Measurements from ENCODE around the gene EHMT1.

The EHMT1 gene

DNA sequence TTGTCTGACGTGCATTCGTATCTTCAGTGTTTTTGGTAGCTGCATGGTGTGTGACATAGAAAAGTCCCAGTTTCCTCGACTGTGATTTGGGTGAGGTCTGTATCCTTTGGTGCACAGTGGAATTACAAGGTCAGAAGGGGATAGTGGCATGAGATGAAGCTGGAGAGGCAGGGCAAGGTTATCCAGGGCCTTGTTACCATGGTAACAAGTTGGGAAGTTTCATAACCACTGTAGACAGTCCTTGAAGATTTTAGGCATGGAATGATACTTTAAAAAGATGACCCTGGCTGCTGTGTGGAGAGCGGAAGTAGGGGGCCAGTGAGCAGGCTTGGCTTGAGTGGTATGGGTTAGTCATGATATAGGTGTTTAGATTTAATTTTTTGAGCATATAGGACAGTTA is 11.9 kb downstream of the EHMT1 start:
- peak; percentile 39 for DNase-seq (ENCODE audit: low read depth)
- TF ChIP-seq, protein P1, sequence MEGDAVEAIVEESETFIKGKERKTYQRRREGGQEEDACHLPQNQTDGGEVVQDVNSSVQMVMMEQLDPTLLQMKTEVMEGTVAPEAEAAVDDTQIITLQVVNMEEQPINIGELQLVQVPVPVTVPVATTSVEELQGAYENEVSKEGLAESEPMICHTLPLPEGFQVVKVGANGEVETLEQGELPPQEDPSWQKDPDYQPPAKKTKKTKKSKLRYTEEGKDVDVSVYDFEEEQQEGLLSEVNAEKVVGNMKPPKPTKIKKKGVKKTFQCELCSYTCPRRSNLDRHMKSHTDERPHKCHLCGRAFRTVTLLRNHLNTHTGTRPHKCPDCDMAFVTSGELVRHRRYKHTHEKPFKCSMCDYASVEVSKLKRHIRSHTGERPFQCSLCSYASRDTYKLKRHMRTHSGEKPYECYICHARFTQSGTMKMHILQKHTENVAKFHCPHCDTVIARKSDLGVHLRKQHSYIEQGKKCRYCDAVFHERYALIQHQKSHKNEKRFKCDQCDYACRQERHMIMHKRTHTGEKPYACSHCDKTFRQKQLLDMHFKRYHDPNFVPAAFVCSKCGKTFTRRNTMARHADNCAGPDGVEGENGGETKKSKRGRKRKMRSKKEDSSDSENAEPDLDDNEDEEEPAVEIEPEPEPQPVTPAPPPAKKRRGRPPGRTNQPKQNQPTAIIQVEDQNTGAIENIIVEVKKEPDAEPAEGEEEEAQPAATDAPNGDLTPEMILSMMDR (conservative IDR thresholded peaks at IDR 0.05; ENCODE audit: low read length), result no peak

DNA sequence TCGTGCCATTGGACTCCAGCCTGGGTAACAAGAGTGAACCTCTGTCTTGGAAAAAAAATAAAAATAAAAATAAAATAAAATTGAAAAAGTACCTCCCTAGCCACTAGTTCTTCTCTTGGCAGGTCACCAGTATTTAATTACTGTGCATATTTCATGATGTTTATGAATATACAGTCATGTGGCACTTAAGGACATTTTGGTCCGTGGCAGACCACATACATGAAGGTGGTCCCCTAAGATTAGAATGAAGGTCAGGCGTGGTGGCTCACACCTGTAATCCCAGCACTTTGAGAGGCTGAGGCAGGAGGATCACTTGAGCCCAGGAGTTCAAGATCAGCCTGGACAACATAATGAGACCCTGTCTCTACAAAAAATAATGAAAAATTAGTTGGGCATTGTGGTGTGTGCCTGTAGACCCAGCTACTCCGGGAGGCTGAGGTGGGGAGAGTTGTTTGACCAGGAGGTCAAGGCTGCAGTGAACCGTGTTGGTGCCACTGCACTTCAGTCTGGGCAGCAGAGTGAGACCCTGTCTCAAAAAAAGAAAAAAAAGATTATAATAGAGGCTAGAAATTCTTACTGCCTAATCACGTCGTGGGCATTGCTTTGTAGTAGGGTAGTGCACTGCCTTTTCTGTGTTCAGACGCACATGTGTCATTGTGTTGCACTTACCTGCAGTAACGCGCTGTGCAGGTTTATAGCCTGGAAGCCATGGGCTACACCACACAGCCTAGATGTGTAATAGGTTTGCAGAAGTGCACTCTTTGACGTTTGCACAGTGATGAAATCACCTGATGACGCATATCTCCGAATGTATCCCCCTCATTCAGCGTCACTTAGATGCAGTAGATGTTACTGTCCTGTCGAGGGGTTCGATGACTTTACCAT is 12.8 kb downstream of the EHMT1 start:
- no peak overlapping the region for H3K4me3 ChIP-seq (ENCODE audit: low read length)
- TF ChIP-seq, protein P1 (conservative IDR thresholded peaks at IDR 0.05; ENCODE audit: low read length), result no peak
- no peak for DNase-seq (ENCODE audit: low read depth)

More for the DNA sequence above, 11.9 kb downstream of the EHMT1 start:
- H3K4me3 ChIP-seq (ENCODE audit: low read length), result no peak overlapping the region

GRCh38 chr9:137632230-137633161 is 13.7 kb downstream of the EHMT1 start:
- no peak overlapping the region for H3K4me3 ChIP-seq (ENCODE audit: low read length)
- peak; percentile 70 for DNase-seq (ENCODE audit: low read depth)
- TF ChIP-seq, protein P1 (conservative IDR thresholded peaks at IDR 0.05; ENCODE audit: low read length), result no peak

- DNase-seq (ENCODE audit: low read depth), result peak; percentile 49
- TF ChIP-seq, protein P1 (conservative IDR thresholded peaks at IDR 0.05; ENCODE audit: low read length), result no peak
- no peak overlapping the region for H3K4me3 ChIP-seq (ENCODE audit: low read length)
These were observed 15.2 kb downstream of the EHMT1 start for GRCh38 chr9:137634016-137634415.

DNA sequence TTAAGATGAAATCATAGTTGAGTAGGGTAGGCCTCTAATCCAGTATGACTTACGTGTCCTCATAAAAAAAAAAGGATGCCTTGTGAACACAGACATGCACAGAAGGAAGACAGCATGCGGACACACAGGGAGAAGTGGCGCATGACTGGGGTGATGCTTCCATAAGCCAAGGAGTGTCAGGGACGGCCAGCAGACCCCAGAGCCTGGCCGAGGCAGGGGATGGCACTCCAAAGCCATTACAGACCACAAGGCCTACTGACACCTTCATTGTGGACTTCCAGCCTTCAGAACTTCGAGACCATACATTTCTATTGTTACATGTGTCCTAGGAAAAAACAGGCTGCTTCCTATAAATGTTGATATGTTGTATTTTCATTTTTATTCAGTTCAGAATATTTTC is 19.9 kb downstream of the EHMT1 start:
- H3K4me3 ChIP-seq (ENCODE audit: low read length), result no peak overlapping the region
- TF ChIP-seq, protein P1 (conservative IDR thresholded peaks at IDR 0.05; ENCODE audit: low read length), result no peak
- no peak for DNase-seq (ENCODE audit: low read depth)

- H3K4me3 ChIP-seq (ENCODE audit: low read length), result peak overlapping the region; percentile 38
- TF ChIP-seq, protein P1 (conservative IDR thresholded peaks at IDR 0.05; ENCODE audit: low read length), result no peak
- peak; percentile 22 for DNase-seq (ENCODE audit: low read depth)
These were observed 20.7 kb downstream of the EHMT1 start for GRCh38 chr9:137639303-137640051.
